Mesenchymal stem cell (in vitro differentiated cells and primary cell): ENCODE data around the gene GFPT1.

Source experiments
- DNase-seq: peaks from one replicate; pipeline ENCODE4 v3.0.0-alpha.2; 2013
- H2AFZ ChIP-seq: one replicate; pipeline ENCODE4 v1.6.1; 2013; ENCODE audit warnings: low read depth, mild to moderate bottlenecking, control low read depth, inconsistent platforms, low read length, moderate library complexity
- H2AK5ac ChIP-seq: 2 replicates; pipeline ENCODE4 v1.6.1; 2013; ENCODE audit warnings: low read length, moderate library complexity, mild to moderate bottlenecking, inconsistent platforms; ENCODE audit not compliant: severe bottlenecking
- H2BK120ac ChIP-seq: one replicate; pipeline ENCODE4 v1.6.1; 2013; ENCODE audit warnings: low read depth, mild to moderate bottlenecking, inconsistent platforms, low read length, moderate library complexity
- H2BK12ac ChIP-seq, 2 experiments: one replicate each; pipeline ENCODE4 v1.6.1; 2013; ENCODE audit warnings: inconsistent platforms in 2 of 2, low read length in 2 of 2, mild to moderate bottlenecking in 2 of 2, moderate library complexity in 2 of 2, control low read depth in 1 of 2
- H2BK15ac ChIP-seq: one replicate; pipeline ENCODE4 v1.6.1; 2013; ENCODE audit warnings: mild to moderate bottlenecking, low read depth, inconsistent platforms; ENCODE audit not compliant: poor library complexity, severe bottlenecking
- H2BK5ac ChIP-seq: 2 replicates; pipeline ENCODE4 v1.6.1; 2013; ENCODE audit warnings: low read depth, mild to moderate bottlenecking, low read length, control low read depth, inconsistent platforms; ENCODE audit not compliant: poor library complexity, severe bottlenecking
- H3K14ac ChIP-seq, 2 experiments: one replicate each; pipeline ENCODE4 v1.6.1; 2013; ENCODE audit warnings: inconsistent platforms in 2 of 2, low read length in 2 of 2, control low read depth in 1 of 2, mild to moderate bottlenecking in 1 of 2, moderate library complexity in 1 of 2
- H3K18ac ChIP-seq, 2 experiments: one replicate each; pipeline ENCODE4 v1.6.1; 2013; ENCODE audit warnings: inconsistent platforms in 2 of 2, low read length in 2 of 2, control low read depth in 1 of 2, low read depth in 1 of 2, mild to moderate bottlenecking in 1 of 2
- H3K23ac ChIP-seq, 2 experiments: one replicate each; pipeline ENCODE4 v1.6.1; 2013; ENCODE audit warnings: inconsistent platforms in 2 of 2, low read length in 2 of 2, mild to moderate bottlenecking in 2 of 2, moderate library complexity in 2 of 2, control low read depth in 1 of 2
- H3K27ac ChIP-seq: 2 replicates; pipeline ENCODE4 v1.5.1; 2013; ENCODE audit warnings: mild to moderate bottlenecking, moderate library complexity, low read length, control low read depth, inconsistent platforms; ENCODE audit not compliant: poor library complexity, severe bottlenecking
- H3K27me3 ChIP-seq, 2 experiments: 2 replicates each; pipeline versions ENCODE4 v1.6.1 to v1.7.0; 2013; ENCODE audit warnings: low read length in 2 of 2, mild to moderate bottlenecking in 2 of 2, moderate library complexity in 2 of 2, control low read depth in 1 of 2, inconsistent platforms in 1 of 2; ENCODE audit not compliant: control insufficient read depth in 1 of 2, insufficient read depth in 1 of 2
- H3K36me3 ChIP-seq, 2 experiments: 2 replicates each; pipeline versions ENCODE4 v1.6.1 to v1.7.0; 2013; ENCODE audit warnings: low read length in 2 of 2, control low read depth in 1 of 2, inconsistent platforms in 1 of 2, low read depth in 1 of 2, mild to moderate bottlenecking in 1 of 2; ENCODE audit not compliant: insufficient read depth in 2 of 2, control insufficient read depth in 1 of 2
- H3K4ac ChIP-seq, 2 experiments: one replicate each; pipeline ENCODE4 v1.6.1; 2013; ENCODE audit warnings: inconsistent platforms in 2 of 2, low read length in 2 of 2, mild to moderate bottlenecking in 2 of 2, moderate library complexity in 2 of 2, control low read depth in 1 of 2, low read depth in 1 of 2
- H3K4me1 ChIP-seq: 2 replicates; pipeline ENCODE4 v1.6.1; 2013; ENCODE audit warnings: low read depth, low read length, control low read depth; ENCODE audit not compliant: control insufficient read depth, insufficient read depth
- H3K4me2 ChIP-seq: 2 replicates; pipeline ENCODE4 v1.6.1; 2013; ENCODE audit warnings: low read length, mild to moderate bottlenecking, inconsistent platforms; ENCODE audit not compliant: poor library complexity, severe bottlenecking
- H3K4me3 ChIP-seq, 2 experiments: 2 replicates each; pipeline versions ENCODE4 v1.5.1 to v1.7.0; 2013; ENCODE audit warnings: low read length in 2 of 2, mild to moderate bottlenecking in 2 of 2, control low read depth in 1 of 2, low read depth in 1 of 2; ENCODE audit not compliant: insufficient read depth in 1 of 2
- H3K79me1 ChIP-seq: replicated peaks from 2 replicates; pipeline ENCODE4 v1.6.1; 2013; ENCODE audit warnings: mild to moderate bottlenecking, control low read depth, low read length, inconsistent platforms; ENCODE audit not compliant: poor library complexity, severe bottlenecking
- H3K9ac ChIP-seq: 2 replicates; pipeline ENCODE4 v1.7.0; 2013; ENCODE audit warnings: mild to moderate bottlenecking, low read length, moderate library complexity
- H3K9me3 ChIP-seq: 2 replicates; pipeline ENCODE4 v1.7.0; 2013; ENCODE audit warnings: mild to moderate bottlenecking, low read length; ENCODE audit not compliant: control insufficient read depth
- H4K8ac ChIP-seq: one replicate; pipeline ENCODE4 v1.6.1; 2013; ENCODE audit warnings: inconsistent platforms, mild to moderate bottlenecking, low read length, moderate library complexity
- H4K91ac ChIP-seq: one replicate; pipeline ENCODE4 v1.6.1; 2013; ENCODE audit warnings: mild to moderate bottlenecking, low read length, inconsistent platforms
- WGBS: methylation state at CpG from one replicate; pipeline ENCODE4 v1.1.7; 2013; ENCODE audit warnings: mixed read lengths; 5-methylcytosine and 5-hydroxymethylcytosine counted together

GFPT1 gene

GRCh38 chr2:69381337-69381737 lies 5.7 kb downstream of the GFPT1 start:
- Histone ChIP-seq H3K4me2 (no peak overlapping the region), H3K36me3 (peaks cover 5 to 6% of the 10 kb centered on the region in 2 experiments), H3K27ac (peak overlapping the region; percentile 25), H3K9me3 (no peaks in the 10 kb centered on the region), H4K91ac (no peak overlapping the region), H3K9ac (peak overlapping the region; percentile 43), H4K8ac (no peak overlapping the region), H2BK5ac (no peak overlapping the region), H3K14ac (no peak overlapping the region), H2BK120ac (no peak overlapping the region), H3K23ac (no peak overlapping the region), H3K18ac (no peak overlapping the region), H3K4me1 (peaks cover 18% of the 10 kb centered on the region), H2AFZ (no peak overlapping the region), H2BK12ac (no peak overlapping the region), H3K4ac (no peak overlapping the region), H3K27me3 (no peaks in the 10 kb centered on the region), H2AK5ac (no peak overlapping the region), H3K4me3 (no peak overlapping the region), H3K79me1 (no peaks in the 10 kb centered on the region), H2BK15ac (no peak overlapping the region)
- DNase-seq, result peak; percentile 59
- WGBS, result 84% methylated on average over 1 of the region's 1 CpG

DNA sequence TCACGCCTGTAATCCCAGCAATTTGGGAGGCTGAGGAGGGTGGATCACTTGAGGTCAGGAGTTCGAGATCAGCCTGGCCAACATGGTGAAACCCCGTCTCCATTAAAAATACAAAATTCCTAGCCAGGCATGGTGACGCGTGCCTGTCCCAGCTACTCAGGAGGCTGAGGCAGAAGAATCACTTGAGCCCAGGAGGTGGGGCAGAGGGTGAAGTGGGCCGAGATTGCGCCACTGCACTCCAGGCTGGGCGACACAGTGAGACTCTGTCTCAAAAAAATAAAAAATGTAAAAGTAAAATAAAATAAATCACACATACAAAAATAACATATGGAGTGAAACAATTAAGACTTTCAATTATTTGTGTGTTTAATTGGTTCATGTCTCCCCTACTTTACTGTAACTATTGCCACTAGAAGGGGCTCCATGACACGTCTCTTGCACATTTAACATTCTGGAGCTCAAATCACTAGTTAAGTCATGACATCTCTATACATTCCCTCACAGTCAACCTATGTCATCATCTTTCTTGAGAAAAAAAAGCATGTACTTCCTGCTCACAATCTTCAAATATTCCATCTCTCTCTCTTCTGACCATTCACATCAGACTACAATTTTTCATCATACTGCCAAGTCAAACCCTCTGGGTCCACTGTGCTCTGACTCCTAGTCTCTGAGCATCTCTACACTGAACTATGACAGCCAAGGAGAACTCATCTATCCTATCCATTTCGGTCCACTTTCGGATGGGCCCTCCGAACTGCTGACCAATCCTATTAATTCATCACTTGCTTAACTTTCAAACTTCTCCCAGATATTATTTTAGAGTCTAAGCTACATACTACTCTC lies 6.7 kb downstream of the GFPT1 start:
- WGBS, result 95% methylated on average over 10 of the region's 12 CpGs
- H2BK12ac ChIP-seq, result no peak overlapping the region
- H3K79me1 ChIP-seq, result no peaks in the 10 kb centered on the region
- no peaks in the 10 kb centered on the region for H3K27me3 ChIP-seq
- peak; percentile 29 for DNase-seq
- no peaks in the 10 kb centered on the region for H3K9me3 ChIP-seq
- no peak overlapping the region for H3K4me2 ChIP-seq
- H3K36me3 ChIP-seq, result peaks cover 6 to 8% of the 10 kb centered on the region in 2 experiments
- H2BK15ac ChIP-seq, result no peak overlapping the region
- no peak overlapping the region for H3K4me3 ChIP-seq
- no peak overlapping the region for H2AFZ ChIP-seq
- no peak overlapping the region for H2BK120ac ChIP-seq
- H3K14ac ChIP-seq, result no peak overlapping the region
- H3K27ac ChIP-seq, result no peak overlapping the region
- H3K9ac ChIP-seq, result peak overlapping the region; percentile 43
- H4K91ac ChIP-seq, result no peak overlapping the region
- H2BK5ac ChIP-seq, result no peak overlapping the region
- H3K4me1 ChIP-seq, result peaks cover 21% of the 10 kb centered on the region
- H3K18ac ChIP-seq, result no peak overlapping the region
- no peak overlapping the region for H4K8ac ChIP-seq
- H3K4ac ChIP-seq, result no peak overlapping the region
- no peak overlapping the region for H3K23ac ChIP-seq
- H2AK5ac ChIP-seq, result no peak overlapping the region

- peaks cover 1% of the 10 kb centered on the region for H3K79me1 ChIP-seq
- no peak overlapping the region for H2AFZ ChIP-seq
- no peaks in the 10 kb centered on the region for H3K9me3 ChIP-seq
- DNase-seq, result no peak
- H3K23ac ChIP-seq, result no peak overlapping the region
- H3K4me3 ChIP-seq, result no peak overlapping the region
- no peak overlapping the region for H3K4ac ChIP-seq
- no peak overlapping the region for H3K18ac ChIP-seq
- H3K14ac ChIP-seq, result no peak overlapping the region
- H2BK12ac ChIP-seq, result no peak overlapping the region
- H3K27ac ChIP-seq, result no peak overlapping the region
- peaks cover 9% of the 10 kb centered on the region for H3K4me1 ChIP-seq
- no peak overlapping the region for H4K91ac ChIP-seq
- no peak overlapping the region for H2AK5ac ChIP-seq
- no peak overlapping the region for H2BK120ac ChIP-seq
- no peak overlapping the region for H4K8ac ChIP-seq
- H3K9ac ChIP-seq, result peak overlapping the region; percentile 29
- no peaks in the 10 kb centered on the region for H3K27me3 ChIP-seq
- 87% methylated on average over 6 of the region's 6 CpGs for WGBS
- H3K4me2 ChIP-seq, result no peak overlapping the region
- H2BK15ac ChIP-seq, result no peak overlapping the region
- no peak overlapping the region for H2BK5ac ChIP-seq
- H3K36me3 ChIP-seq, result peaks cover 11 to 20% of the 10 kb centered on the region in 2 experiments
These were observed 10.6 kb downstream of the GFPT1 start for GRCh38 chr2:69376403-69376802.

DNA sequence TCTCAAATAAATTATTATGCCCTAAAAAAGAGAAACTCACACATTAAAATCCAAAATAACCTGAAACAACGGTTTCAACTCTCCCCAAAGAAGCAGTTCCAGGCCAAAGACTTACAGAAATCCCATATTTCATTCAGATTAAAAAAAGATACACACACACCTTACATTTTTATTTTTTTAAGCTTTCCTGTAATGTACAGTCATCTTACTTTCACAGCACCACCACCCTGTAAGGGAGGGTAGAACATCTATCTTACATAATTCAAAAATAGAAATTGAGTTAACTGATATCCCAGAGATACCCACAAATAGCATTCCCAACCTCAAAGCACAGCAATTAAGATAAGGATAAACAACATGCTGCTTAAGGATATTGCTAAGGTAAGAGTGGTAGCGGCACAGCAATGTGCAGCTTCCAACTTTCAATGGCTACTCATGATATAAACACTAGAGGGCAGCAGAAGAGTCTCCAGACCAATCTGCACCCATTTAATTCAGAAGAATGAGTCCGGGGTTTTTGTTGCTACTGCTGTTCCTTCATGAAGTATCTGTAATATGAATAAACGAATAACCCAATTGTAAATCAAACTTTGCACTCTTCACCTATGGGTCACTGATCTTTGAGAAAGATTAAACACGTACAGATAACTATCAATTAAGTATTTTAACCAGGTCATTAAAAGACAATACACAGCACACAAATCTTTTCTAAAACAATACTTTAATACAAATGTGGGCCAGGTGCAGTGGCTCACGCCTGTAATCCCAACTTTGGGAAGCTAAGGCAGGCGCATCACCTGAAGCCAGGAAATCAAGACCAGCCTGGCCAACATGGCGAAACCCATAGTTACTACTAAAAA lies 11.3 kb downstream of the GFPT1 start:
- Histone ChIP-seq H2BK12ac (no peak overlapping the region), H4K8ac (no peak overlapping the region), H3K4ac (no peak overlapping the region), H3K18ac (no peak overlapping the region), H3K36me3 (peaks cover 16 to 26% of the 10 kb centered on the region in 2 experiments), H3K9ac (no peak overlapping the region), H2BK15ac (no peak overlapping the region), H2BK120ac (no peak overlapping the region), H3K4me1 (peaks cover 8% of the 10 kb centered on the region), H3K4me2 (no peak overlapping the region), H2BK5ac (no peak overlapping the region), H2AK5ac (no peak overlapping the region), H3K27ac (no peak overlapping the region), H3K4me3 (no peak overlapping the region), H3K27me3 (no peaks in the 10 kb centered on the region), H3K79me1 (peaks cover 1% of the 10 kb centered on the region), H3K23ac (no peak overlapping the region), H3K9me3 (no peaks in the 10 kb centered on the region), H4K91ac (no peak overlapping the region), H3K14ac (no peak overlapping the region), H2AFZ (no peak overlapping the region)
- 92% methylated on average over 6 of the region's 8 CpGs for WGBS
- peak; percentile 43 for DNase-seq
